Activated CD8-positive, alpha-beta memory T cell treated with anti-CD3 and anti-CD28 coated beads, Interleukin-2, amount 50 U/mL, for 48 hours (primary cell): Measurements from ENCODE around the gene MYO1H.

Experiments
- DNase-seq: peaks from one replicate; pipeline ENCODE4 v3.0.0-alpha.2; 2020

MYO1H gene

GRCh38 chr12:109448707-109449390 lies 101.1 kb downstream of the MYO1H start:
- DNase-seq, result no peak

- DNase-seq, result no peak
These were observed 102.3 kb downstream of the MYO1H start for GRCh38 chr12:109449845-109450532.

DNA sequence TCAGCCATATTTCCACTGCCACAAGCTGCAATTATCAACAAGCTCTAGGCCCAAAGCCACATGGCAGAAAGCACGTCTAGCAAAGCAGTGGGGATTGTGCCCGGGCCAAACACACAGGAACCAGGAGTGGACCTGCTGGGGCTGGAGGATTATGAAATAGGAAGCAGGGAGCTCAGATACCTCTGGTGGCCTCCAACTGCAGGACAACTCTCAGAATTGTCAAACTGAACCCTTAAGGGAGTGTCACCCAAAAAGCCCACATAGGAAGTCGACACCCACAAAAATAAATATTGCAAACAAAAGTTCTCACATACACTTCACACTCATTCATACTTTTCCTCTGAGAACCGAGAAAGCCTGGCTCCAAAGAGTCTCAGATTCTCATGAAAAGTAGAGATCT lies 103.3 kb downstream of the MYO1H start:
- no peak for DNase-seq

DNA sequence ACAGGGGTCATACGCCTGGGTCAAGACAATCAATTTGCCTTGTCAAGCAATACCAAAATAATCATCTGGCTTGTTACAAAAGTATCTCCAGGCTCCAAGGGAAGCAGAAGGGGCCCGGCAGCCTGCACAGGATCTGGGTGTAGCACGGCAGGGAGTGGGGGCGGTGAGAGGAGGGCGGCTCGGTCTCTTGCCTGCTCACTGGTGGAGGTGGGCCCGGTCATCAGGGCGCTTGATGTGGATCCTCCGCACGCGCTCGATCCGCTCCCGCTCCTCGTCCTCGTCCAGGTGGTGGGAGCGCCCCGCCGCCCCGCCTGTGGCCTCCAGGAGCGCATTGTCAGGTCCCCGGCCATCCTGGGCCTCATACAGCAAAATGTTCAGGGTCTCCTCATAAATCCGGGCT lies 103.7 kb downstream of the MYO1H start:
- DNase-seq, result no peak

GRCh38 chr12:109452489-109452888 lies 104.8 kb downstream of the MYO1H start:
- DNase-seq, result no peak

DNA sequence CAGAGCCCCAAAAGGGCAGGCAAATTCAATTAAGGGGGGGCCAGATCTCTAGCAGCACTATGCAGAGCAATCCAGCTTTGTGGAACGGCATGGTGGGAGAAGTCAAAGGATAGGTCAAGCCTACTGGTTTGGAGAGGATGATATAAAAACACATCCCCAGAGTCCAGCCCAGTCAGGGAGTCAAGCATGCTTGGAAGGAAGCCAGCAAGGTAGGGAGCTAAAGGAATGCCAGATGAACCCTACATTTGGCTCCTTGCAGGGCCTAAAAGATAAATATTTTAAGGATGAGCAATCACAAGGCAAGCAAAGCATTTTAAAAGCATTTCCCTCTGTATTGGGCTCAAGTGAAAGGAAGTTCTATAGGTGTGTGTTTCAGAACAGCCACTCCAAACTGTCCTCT lies 108.0 kb downstream of the MYO1H start:
- no peak for DNase-seq

- no peak for DNase-seq
These were observed 110.4 kb downstream of the MYO1H start for GRCh38 chr12:109458086-109458485.

GRCh38 chr12:109458771-109459208 lies 111.1 kb downstream of the MYO1H start:
- no peak for DNase-seq

- DNase-seq, result no peak
These were observed 111.5 kb downstream of the MYO1H start for GRCh38 chr12:109459247-109459646.

GRCh38 chr12:109460538-109460937 lies 112.8 kb downstream of the MYO1H start:
- no peak for DNase-seq

DNA sequence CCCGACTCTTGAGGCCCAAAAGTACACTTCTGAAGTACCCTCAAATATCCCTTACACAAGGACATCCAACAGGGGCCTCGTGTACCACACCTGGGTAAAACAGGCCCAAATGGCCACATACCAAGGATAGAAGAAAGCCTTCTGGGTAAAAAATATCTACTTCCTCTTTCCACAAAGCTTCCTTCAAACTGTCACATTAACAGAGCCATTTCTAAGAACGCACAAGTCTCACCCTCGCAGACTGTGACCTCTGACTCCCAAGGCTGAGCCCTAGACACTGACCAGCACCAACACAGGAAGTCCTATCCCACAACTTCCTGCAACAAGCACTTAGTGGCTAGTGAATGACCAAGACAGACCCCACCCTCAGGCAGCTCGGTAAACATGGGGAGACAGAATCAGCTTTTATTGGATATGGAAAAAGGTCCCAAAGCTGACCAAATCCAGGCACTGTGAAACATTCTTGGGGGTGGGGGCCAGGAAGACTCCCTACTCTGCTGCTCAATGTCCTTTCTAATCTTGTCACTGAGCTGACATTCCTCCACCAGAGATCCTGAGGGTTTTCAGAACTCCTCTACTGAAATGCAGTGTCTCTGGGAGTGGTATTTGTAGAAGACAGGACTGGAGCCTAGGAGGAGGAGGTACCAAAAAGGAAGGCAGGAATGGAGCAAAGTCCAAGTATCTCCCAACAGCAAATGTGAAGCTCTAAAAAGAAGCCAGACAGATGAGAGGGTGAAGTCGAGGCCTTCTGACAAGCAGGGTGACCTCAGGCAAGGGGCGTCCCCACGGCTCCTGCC lies 113.5 kb downstream of the MYO1H start:
- DNase-seq, result no peak

DNA sequence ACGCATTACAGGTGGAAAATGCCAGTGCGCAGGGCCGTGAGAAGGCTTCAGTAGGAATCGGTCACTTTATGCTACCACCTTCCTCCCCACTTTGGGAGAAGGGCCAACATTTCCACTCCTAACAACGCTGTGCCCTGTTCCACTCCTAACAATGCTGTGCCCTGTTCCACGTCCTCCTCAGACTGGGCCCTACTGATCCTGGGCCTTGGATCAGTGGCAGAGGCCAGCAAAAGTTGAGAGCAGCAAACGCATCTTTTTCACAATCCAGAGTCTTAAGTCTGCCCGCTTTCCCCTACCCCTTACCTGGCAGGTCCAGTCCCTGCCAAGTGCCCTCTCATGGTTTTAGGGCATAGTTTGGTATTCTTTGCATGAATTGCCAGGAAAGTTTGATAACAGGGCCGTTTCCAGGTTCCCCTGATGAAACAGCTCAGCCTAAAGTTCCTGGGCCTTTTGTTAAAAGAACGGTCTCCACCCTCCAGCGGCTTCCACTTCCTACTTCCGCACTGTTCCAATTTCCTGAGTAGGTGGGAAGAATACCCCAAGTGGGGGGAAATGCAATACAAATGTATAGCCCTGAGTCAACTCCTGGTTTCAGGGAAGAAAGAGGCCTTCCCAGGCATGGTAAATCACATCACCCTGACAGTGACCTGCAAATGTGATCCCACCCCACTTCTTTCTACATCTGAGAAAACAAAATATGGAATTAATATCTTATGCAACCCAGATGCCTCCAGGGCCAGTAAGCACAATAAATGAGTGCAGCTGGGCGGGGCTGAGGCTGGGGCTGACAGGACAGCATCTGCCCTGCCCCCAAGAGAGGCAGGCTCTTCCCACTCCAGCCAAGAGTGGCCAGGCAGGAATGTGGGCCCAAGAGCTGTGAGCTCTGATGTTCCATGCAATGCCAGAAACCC lies 114.4 kb downstream of the MYO1H start:
- DNase-seq, result no peak

GRCh38 chr12:109462868-109463692 lies 115.4 kb downstream of the MYO1H start:
- DNase-seq, result no peak

DNA sequence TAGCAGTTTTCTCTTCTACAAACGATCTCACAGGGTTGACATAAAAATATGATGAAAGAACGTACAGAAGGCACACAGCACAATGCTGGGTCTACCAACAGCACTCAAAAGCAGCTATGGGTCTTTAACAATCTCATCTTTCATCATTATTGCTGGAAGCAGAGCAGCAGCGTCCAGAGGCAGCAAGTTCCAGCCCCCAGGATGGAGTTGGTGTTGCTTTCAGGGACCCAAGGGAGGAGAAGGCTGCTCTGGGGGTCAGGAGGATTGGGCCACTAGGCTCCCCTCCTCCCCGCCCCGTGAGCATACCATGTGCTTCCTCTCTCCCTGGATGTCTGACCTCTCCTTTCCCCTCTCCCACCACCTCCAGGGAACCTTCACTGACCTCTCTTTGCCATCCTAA lies 116.1 kb downstream of the MYO1H start:
- DNase-seq, result no peak

DNA sequence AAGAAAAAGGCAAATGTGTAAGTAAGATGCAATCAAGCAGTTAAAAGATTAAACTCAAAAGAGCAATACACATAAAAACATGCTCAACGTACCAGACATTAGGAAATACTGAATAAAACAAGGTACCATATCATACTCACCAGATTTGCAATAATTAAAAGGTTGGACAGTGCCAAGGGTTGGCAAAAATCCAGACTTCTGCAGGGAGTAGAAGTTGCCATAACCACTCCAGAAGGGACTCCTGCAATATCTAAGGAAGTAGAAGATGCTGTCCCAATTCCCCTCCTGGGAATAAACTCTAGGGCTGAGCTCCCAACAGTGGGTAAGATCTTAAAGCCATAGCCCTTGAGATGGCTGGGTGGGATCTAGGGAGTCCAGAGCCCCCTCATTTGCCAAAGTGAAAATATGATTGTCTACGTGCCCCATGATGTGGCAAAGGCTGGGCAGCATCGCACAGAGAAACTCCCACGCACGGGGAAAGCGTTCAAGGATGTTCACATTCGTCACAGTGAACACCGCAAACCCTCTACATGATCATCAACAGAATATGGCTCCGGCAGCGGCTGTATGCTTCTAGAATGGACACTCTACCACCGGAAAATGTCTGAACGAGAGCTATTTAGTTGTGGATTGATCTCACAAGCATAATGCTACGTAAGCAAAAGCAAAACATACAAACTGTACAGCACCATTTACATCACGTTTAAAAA lies 117.1 kb downstream of the MYO1H start:
- DNase-seq, result no peak

- DNase-seq, result no peak
These were observed 118.6 kb downstream of the MYO1H start for GRCh38 chr12:109466305-109466704.

DNA sequence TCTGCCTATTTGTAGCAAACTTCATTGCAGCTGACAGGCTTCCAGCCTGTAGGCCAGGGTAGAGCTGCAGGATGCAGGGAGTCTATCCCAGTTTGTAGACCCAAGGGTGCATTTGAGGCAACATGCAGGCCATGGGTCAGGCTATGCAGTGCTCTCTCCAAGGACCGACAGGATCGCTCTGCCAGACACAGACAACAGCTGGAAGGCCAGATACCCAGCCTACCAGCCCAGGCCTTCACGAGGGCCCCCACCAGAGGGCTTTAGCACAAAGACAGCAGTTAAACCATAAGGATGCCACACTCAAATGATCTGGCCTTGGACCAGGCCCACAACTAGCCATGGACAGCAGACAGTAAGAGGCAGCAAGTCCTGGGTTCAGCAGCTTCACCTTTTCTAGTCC lies 119.1 kb downstream of the MYO1H start:
- DNase-seq, result no peak

GRCh38 chr12:109467978-109468676 lies 120.4 kb downstream of the MYO1H start:
- DNase-seq, result no peak

- no peak for DNase-seq
These were observed 121.8 kb downstream of the MYO1H start for GRCh38 chr12:109469517-109469916.

GRCh38 chr12:109473006-109473405 lies 125.3 kb downstream of the MYO1H start:
- no peak for DNase-seq
